ENCODE data around the gene DAAM1. TPM values are rescaled to one million over a fixed set of nuclear protein-coding genes. Genes with fewer than 3 reads are reported as not detected.

Gene DAAM1
- polyA plus RNA-seq, 1 of the 3 experiments (the other 2 are of a cell fraction), result 5.1 TPM

DNA sequence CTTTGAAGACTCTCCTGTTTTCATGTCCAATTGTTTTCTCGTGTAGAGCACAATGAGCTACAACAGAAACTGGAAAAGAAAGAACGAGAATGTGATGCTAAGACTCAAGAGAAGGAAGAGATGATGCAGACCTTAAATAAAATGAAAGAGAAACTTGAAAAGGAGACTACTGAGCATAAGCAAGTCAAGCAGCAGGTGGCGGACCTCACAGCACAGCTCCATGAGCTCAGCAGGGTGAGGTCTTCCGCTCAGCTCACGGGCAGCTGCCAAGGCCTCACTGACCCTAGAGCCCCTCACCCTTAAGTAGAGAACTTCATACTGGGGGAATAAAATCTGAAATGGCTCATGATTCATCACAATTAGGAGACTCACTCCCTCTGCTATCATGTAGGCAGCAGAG is 142.0 kb downstream of the DAAM1 start:
- 97% methylated on average over 5 of the region's 5 CpGs for WGBS (ENCODE audit: low lambda C conversion rate)
- Histone ChIP-seq H3K4me1 (ENCODE audit: control insufficient read depth in 1 of 2, insufficient read depth in 2 of 2, low read depth in 1 of 2, low read length in 1 of 2) (peaks cover 3 to 17% of the 10 kb centered on the region in 2 experiments; a peak in 3 of 4 replicates), H3K9ac (no peak overlapping the region), H3K4me3 (ENCODE audit: low read depth in 2 of 2, low read length in 1 of 2) (no peak overlapping the region), H3K9me2 (no peaks in the 10 kb centered on the region), H3K36me3 (replicated peaks in 1 of 2; ENCODE audit: control insufficient read depth in 1 of 2, insufficient read depth in 2 of 2, low read length in 1 of 2) (peaks cover 39 to 51% of the 10 kb centered on the region in 2 experiments), H3K4me2 (no peak overlapping the region), H4K20me1 (ENCODE audit: insufficient read depth) (no peaks in the 10 kb centered on the region), H3K79me2 (ENCODE audit: insufficient read depth) (no peaks in the 10 kb centered on the region), H3K27ac (ENCODE audit: low read depth in 2 of 2, low read length in 1 of 2) (no peak overlapping the region), H2AFZ (ENCODE audit: low read depth) (no peak overlapping the region), H3K9me3 (no peaks in the 10 kb centered on the region), H3K27me3 (ENCODE audit: insufficient read depth) (no peaks in the 10 kb centered on the region), H3F3A (replicated peaks; ENCODE audit: insufficient read depth) (peaks cover 10% of the 10 kb centered on the region)
- no peak for DNase-seq
- CTCF ChIA-PET, result interaction anchor here (1.1 kb wide), 1 partner anchor 113 kb away, joined by 4 read pairs; no protein-coding TSS in a partner anchor
- POLR2A ChIA-PET, result no interaction called here
- TF ChIP-seq MXI1 (IDR thresholded peaks at IDR 0.05; ENCODE audit: low read depth, low read length), result no peak
- TF ChIP-seq TAF1 (IDR thresholded peaks at IDR 0.05; ENCODE audit: borderline replicate concordance, low read depth, low read length), result no peak
- TF ChIP-seq RCOR1 (IDR thresholded peaks at IDR 0.05; ENCODE audit: low read length), result no peak
- TF ChIP-seq, protein P1, sequence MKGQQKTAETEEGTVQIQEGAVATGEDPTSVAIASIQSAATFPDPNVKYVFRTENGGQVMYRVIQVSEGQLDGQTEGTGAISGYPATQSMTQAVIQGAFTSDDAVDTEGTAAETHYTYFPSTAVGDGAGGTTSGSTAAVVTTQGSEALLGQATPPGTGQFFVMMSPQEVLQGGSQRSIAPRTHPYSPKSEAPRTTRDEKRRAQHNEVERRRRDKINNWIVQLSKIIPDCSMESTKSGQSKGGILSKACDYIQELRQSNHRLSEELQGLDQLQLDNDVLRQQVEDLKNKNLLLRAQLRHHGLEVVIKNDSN (IDR thresholded peaks at IDR 0.05; ENCODE audit: borderline replicate concordance, low read depth), result no peak
- TF ChIP-seq GATA2 (CRISPR knock-in tag; IDR thresholded peaks at IDR 0.05), result no peak
- no peak for TF ChIP-seq RXRA (IDR thresholded peaks at IDR 0.05; ENCODE audit: borderline replicate concordance, low read depth)

DNA sequence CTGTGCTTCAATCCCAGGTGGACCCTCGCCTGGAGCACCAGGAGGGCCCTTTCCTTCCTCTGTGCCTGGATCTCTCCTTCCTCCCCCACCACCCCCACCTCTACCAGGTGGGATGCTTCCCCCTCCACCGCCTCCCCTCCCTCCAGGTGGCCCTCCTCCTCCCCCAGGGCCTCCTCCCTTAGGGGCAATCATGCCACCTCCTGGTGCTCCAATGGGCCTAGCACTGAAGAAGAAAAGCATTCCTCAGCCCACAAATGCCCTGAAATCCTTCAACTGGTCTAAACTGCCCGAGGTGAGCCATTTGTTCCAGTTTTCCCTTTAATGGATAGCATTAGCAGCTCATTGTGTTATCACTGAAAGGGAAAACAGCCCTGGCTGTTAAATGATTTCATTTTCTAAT is 142.8 kb downstream of the DAAM1 start:
- H3K9ac ChIP-seq, result no peak overlapping the region
- 81% methylated on average over 3 of the region's 3 CpGs for WGBS (ENCODE audit: low lambda C conversion rate)
- CTCF ChIA-PET, result interaction anchor here (1.4 kb wide), 1 partner anchor 10 kb away, joined by 4 read pairs; no protein-coding TSS in a partner anchor
- TF ChIP-seq GABPA (IDR thresholded peaks at IDR 0.05; ENCODE audit: low read depth) (no peak), RXRA (IDR thresholded peaks at IDR 0.05; ENCODE audit: borderline replicate concordance, low read depth) (no peak), RFX5 (IDR thresholded peaks at IDR 0.05; ENCODE audit: low read length) (no peak), SMC3 (IDR thresholded peaks at IDR 0.05; ENCODE audit: low read depth, low read length) (no peak), YY1 (IDR thresholded peaks at IDR 0.05; ENCODE audit: low read depth) (no peak), CHD2 (IDR thresholded peaks at IDR 0.05; ENCODE audit: low read length, partially characterized antibody) (no peak), RCOR1 (IDR thresholded peaks at IDR 0.05; ENCODE audit: low read length) (no peak), POLR2AphosphoS5 (IDR thresholded peaks at IDR 0.05; ENCODE audit: low read depth, low read length) (no peak), RAD21 (IDR thresholded peaks at IDR 0.05; ENCODE audit: low read length) (no peak), MEF2A (IDR thresholded peaks at IDR 0.05; ENCODE audit: borderline replicate concordance, low read depth) (no peak), SIN3A (IDR thresholded peaks at IDR 0.05; ENCODE audit: borderline replicate concordance, low read depth, low read length) (no peak), MXI1 (IDR thresholded peaks at IDR 0.05; ENCODE audit: low read depth, low read length) (no peak), NFIC (IDR thresholded peaks at IDR 0.05; ENCODE audit: borderline replicate concordance) (no peak), EZH2phosphoT487 (IDR thresholded peaks at IDR 0.05; ENCODE audit: borderline replicate concordance, low read depth) (no peak)
- TF ChIP-seq, protein P2, sequence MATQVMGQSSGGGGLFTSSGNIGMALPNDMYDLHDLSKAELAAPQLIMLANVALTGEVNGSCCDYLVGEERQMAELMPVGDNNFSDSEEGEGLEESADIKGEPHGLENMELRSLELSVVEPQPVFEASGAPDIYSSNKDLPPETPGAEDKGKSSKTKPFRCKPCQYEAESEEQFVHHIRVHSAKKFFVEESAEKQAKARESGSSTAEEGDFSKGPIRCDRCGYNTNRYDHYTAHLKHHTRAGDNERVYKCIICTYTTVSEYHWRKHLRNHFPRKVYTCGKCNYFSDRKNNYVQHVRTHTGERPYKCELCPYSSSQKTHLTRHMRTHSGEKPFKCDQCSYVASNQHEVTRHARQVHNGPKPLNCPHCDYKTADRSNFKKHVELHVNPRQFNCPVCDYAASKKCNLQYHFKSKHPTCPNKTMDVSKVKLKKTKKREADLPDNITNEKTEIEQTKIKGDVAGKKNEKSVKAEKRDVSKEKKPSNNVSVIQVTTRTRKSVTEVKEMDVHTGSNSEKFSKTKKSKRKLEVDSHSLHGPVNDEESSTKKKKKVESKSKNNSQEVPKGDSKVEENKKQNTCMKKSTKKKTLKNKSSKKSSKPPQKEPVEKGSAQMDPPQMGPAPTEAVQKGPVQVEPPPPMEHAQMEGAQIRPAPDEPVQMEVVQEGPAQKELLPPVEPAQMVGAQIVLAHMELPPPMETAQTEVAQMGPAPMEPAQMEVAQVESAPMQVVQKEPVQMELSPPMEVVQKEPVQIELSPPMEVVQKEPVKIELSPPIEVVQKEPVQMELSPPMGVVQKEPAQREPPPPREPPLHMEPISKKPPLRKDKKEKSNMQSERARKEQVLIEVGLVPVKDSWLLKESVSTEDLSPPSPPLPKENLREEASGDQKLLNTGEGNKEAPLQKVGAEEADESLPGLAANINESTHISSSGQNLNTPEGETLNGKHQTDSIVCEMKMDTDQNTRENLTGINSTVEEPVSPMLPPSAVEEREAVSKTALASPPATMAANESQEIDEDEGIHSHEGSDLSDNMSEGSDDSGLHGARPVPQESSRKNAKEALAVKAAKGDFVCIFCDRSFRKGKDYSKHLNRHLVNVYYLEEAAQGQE (IDR thresholded peaks at IDR 0.05; ENCODE audit: low read depth, low read length), result no peak
- TF ChIP-seq, protein P3, sequence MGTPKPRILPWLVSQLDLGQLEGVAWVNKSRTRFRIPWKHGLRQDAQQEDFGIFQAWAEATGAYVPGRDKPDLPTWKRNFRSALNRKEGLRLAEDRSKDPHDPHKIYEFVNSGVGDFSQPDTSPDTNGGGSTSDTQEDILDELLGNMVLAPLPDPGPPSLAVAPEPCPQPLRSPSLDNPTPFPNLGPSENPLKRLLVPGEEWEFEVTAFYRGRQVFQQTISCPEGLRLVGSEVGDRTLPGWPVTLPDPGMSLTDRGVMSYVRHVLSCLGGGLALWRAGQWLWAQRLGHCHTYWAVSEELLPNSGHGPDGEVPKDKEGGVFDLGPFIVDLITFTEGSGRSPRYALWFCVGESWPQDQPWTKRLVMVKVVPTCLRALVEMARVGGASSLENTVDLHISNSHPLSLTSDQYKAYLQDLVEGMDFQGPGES (IDR thresholded peaks at IDR 0.05; ENCODE audit: low read depth, low read length), result no peak
- TF ChIP-seq, protein P4, sequence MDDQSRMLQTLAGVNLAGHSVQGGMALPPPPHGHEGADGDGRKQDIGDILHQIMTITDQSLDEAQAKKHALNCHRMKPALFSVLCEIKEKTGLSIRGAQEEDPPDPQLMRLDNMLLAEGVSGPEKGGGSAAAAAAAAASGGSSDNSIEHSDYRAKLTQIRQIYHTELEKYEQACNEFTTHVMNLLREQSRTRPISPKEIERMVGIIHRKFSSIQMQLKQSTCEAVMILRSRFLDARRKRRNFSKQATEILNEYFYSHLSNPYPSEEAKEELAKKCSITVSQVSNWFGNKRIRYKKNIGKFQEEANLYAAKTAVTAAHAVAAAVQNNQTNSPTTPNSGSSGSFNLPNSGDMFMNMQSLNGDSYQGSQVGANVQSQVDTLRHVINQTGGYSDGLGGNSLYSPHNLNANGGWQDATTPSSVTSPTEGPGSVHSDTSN (IDR thresholded peaks at IDR 0.05), result no peak

More for the DNA sequence above, 142.8 kb downstream of the DAAM1 start:
- H3K9me3 ChIP-seq, result no peaks in the 10 kb centered on the region
- peaks cover 31 to 43% of the 10 kb centered on the region in 2 experiments for H3K36me3 ChIP-seq (replicated peaks in 1 of 2; ENCODE audit: control insufficient read depth in 1 of 2, insufficient read depth in 2 of 2, low read length in 1 of 2)
- peaks cover 12% of the 10 kb centered on the region for H3F3A ChIP-seq (replicated peaks; ENCODE audit: insufficient read depth)
- no peak overlapping the region for H3K27ac ChIP-seq (ENCODE audit: low read depth in 2 of 2, low read length in 1 of 2)
- H2AFZ ChIP-seq (ENCODE audit: low read depth), result no peak overlapping the region
- POLR2A ChIA-PET, result no interaction called here
- H3K27me3 ChIP-seq (ENCODE audit: insufficient read depth), result no peaks in the 10 kb centered on the region
- H3K79me2 ChIP-seq (ENCODE audit: insufficient read depth), result no peaks in the 10 kb centered on the region
- no peak overlapping the region for H3K4me2 ChIP-seq
- no peaks in the 10 kb centered on the region for H3K9me2 ChIP-seq
- H3K4me1 ChIP-seq (ENCODE audit: control insufficient read depth in 1 of 2, insufficient read depth in 2 of 2, low read depth in 1 of 2, low read length in 1 of 2), result peaks cover 3 to 17% of the 10 kb centered on the region in 2 experiments; a peak in 3 of 4 replicates
- H4K20me1 ChIP-seq (ENCODE audit: insufficient read depth), result no peaks in the 10 kb centered on the region
- H3K4me3 ChIP-seq (ENCODE audit: low read depth in 2 of 2, low read length in 1 of 2), result no peak overlapping the region
- no peak for DNase-seq
